ENCODE data around the gene MAF.

Gene MAF

GRCh38 chr16:79593074-79593531, 7.4 kb downstream of the MAF start:
- peak overlapping the region; percentile 94 for H3K27ac Mint-ChIP-seq
- intact Hi-C loops (cut with micrococcal nuclease) = loop anchor here (10.0 kb wide), 1 partner anchor 178 kb away; no protein-coding TSS in a partner anchor

GRCh38 chr16:79592186-79592585, 8.4 kb downstream of the MAF start:
- H3K4me3 Mint-ChIP-seq = peak overlapping the region; percentile 39
- intact Hi-C loops (cut with micrococcal nuclease) = loop anchor here (10.0 kb wide), 1 partner anchor 177 kb away; no protein-coding TSS in a partner anchor
- H3K36me3 Mint-ChIP-seq (ENCODE audit: low read depth) = peaks cover 71% of the 10 kb centered on the region
- H3K27me3 Mint-ChIP-seq = peaks cover 49% of the 10 kb centered on the region
- H3K27ac Mint-ChIP-seq = peak overlapping the region; percentile 94
- H3K4me1 Mint-ChIP-seq (ENCODE audit: low read depth) = peaks cover 57% of the 10 kb centered on the region
- no peaks in the 10 kb centered on the region for H3K9me3 Mint-ChIP-seq

More at GRCh38 chr16:79593074-79593531, 7.4 kb downstream of the MAF start:
- Mint-ChIP-seq H3K9me3 (no peaks in the 10 kb centered on the region), H3K4me1 (ENCODE audit: low read depth) (peaks cover 57% of the 10 kb centered on the region), H3K4me3 (peak overlapping the region; percentile 63), H3K27me3 (peaks cover 43% of the 10 kb centered on the region), H3K36me3 (ENCODE audit: low read depth) (peaks cover 80% of the 10 kb centered on the region)

GRCh38 chr16:79589601-79590102, 10.9 kb downstream of the MAF start:
- Mint-ChIP-seq H3K4me1 (ENCODE audit: low read depth) (peaks cover 43% of the 10 kb centered on the region), H3K9me3 (no peaks in the 10 kb centered on the region), H3K27ac (peak overlapping the region; percentile 60), H3K36me3 (ENCODE audit: low read depth) (peaks cover 45% of the 10 kb centered on the region), H3K27me3 (peaks cover 52% of the 10 kb centered on the region), H3K4me3 (peak overlapping the region; percentile 46)
- intact Hi-C loops (cut with micrococcal nuclease) = loop anchor here (10.0 kb wide), 2 partner anchors 55 to 175 kb away; no protein-coding TSS in a partner anchor

GRCh38 chr16:79587897-79588296, 12.6 kb downstream of the MAF start:
- peaks cover 67% of the 10 kb centered on the region for H3K27me3 Mint-ChIP-seq
- intact Hi-C loops (cut with micrococcal nuclease) = loop anchor here (10.0 kb wide), 1 partner anchor 53 kb away; no protein-coding TSS in a partner anchor

GRCh38 chr16:79587296-79587695, 13.2 kb downstream of the MAF start:
- Mint-ChIP-seq H3K4me1 (ENCODE audit: low read depth) (peaks cover 22% of the 10 kb centered on the region), H3K27me3 (peaks cover 71% of the 10 kb centered on the region), H3K27ac (no peak overlapping the region), H3K4me3 (no peak overlapping the region), H3K9me3 (no peaks in the 10 kb centered on the region), H3K36me3 (ENCODE audit: low read depth) (peaks cover 22% of the 10 kb centered on the region)
- intact Hi-C loops (cut with micrococcal nuclease) = loop anchor here (10.0 kb wide), 1 partner anchor 52 kb away; no protein-coding TSS in a partner anchor

More at GRCh38 chr16:79587897-79588296, 12.6 kb downstream of the MAF start:
- Mint-ChIP-seq H3K27ac (no peak overlapping the region), H3K4me1 (ENCODE audit: low read depth) (peaks cover 28% of the 10 kb centered on the region), H3K4me3 (no peak overlapping the region), H3K36me3 (ENCODE audit: low read depth) (peaks cover 28% of the 10 kb centered on the region), H3K9me3 (no peaks in the 10 kb centered on the region)

GRCh38 chr16:79582789-79583188, 17.7 kb downstream of the MAF start:
- Mint-ChIP-seq H3K27me3 (peaks cover 59% of the 10 kb centered on the region), H3K27ac (no peak overlapping the region), H3K4me1 (ENCODE audit: low read depth) (peaks cover 6% of the 10 kb centered on the region), H3K4me3 (no peak overlapping the region), H3K9me3 (no peaks in the 10 kb centered on the region), H3K36me3 (ENCODE audit: low read depth) (no peaks in the 10 kb centered on the region)
- intact Hi-C loops (cut with micrococcal nuclease) = loop anchor here (10.0 kb wide), 1 partner anchor 48 kb away; no protein-coding TSS in a partner anchor

GRCh38 chr16:79580453-79581191, 19.9 kb downstream of the MAF start:
- no peak overlapping the region for H3K27ac Mint-ChIP-seq
- peaks cover 56% of the 10 kb centered on the region for H3K27me3 Mint-ChIP-seq
- H3K4me3 Mint-ChIP-seq = no peak overlapping the region

GRCh38 chr16:79576602-79577001, 23.9 kb downstream of the MAF start:
- intact Hi-C loops (cut with micrococcal nuclease) = no loop called here
- Mint-ChIP-seq H3K27me3 (peaks cover 50% of the 10 kb centered on the region), H3K4me1 (ENCODE audit: low read depth) (peaks cover 11% of the 10 kb centered on the region), H3K27ac (no peak overlapping the region), H3K4me3 (no peak overlapping the region), H3K36me3 (ENCODE audit: low read depth) (peaks cover 12% of the 10 kb centered on the region), H3K9me3 (peaks cover 14% of the 10 kb centered on the region)

More at GRCh38 chr16:79580453-79581191, 19.9 kb downstream of the MAF start:
- H3K9me3 Mint-ChIP-seq = no peaks in the 10 kb centered on the region
- intact Hi-C loops (cut with micrococcal nuclease) = loop anchor here (10.0 kb wide), 1 partner anchor 46 kb away; no protein-coding TSS in a partner anchor
- peaks cover 6% of the 10 kb centered on the region for H3K4me1 Mint-ChIP-seq (ENCODE audit: low read depth)
- H3K36me3 Mint-ChIP-seq (ENCODE audit: low read depth) = no peaks in the 10 kb centered on the region

GRCh38 chr16:79573884-79574283, 26.7 kb downstream of the MAF start:
- H3K27me3 Mint-ChIP-seq = peaks cover 41% of the 10 kb centered on the region

GRCh38 chr16:79573071-79573470, 27.5 kb downstream of the MAF start:
- Mint-ChIP-seq H3K27ac (no peak overlapping the region), H3K36me3 (ENCODE audit: low read depth) (peaks cover 14% of the 10 kb centered on the region), H3K4me1 (ENCODE audit: low read depth) (peaks cover 11% of the 10 kb centered on the region), H3K27me3 (peaks cover 41% of the 10 kb centered on the region), H3K9me3 (peaks cover 19% of the 10 kb centered on the region), H3K4me3 (no peak overlapping the region)
- intact Hi-C loops (cut with micrococcal nuclease) = no loop called here

More at GRCh38 chr16:79573884-79574283, 26.7 kb downstream of the MAF start:
- Mint-ChIP-seq H3K36me3 (ENCODE audit: low read depth) (peaks cover 14% of the 10 kb centered on the region), H3K4me1 (ENCODE audit: low read depth) (peaks cover 11% of the 10 kb centered on the region), H3K27ac (no peak overlapping the region), H3K9me3 (peaks cover 19% of the 10 kb centered on the region), H3K4me3 (no peak overlapping the region)
- intact Hi-C loops (cut with micrococcal nuclease) = no loop called here

- peaks cover 11% of the 10 kb centered on the region for H3K4me1 Mint-ChIP-seq (ENCODE audit: low read depth)
- peak overlapping the region; percentile 45 for H3K27ac Mint-ChIP-seq
- intact Hi-C loops (cut with micrococcal nuclease) = no loop called here
- H3K27me3 Mint-ChIP-seq = peaks cover 37% of the 10 kb centered on the region
- peaks cover 19% of the 10 kb centered on the region for H3K9me3 Mint-ChIP-seq
- H3K4me3 Mint-ChIP-seq = no peak overlapping the region
- peaks cover 14% of the 10 kb centered on the region for H3K36me3 Mint-ChIP-seq (ENCODE audit: low read depth)
Observed at GRCh38 chr16:79571903-79572535, 28.5 kb downstream of the MAF start.

- Mint-ChIP-seq H3K4me3 (peak overlapping the region; percentile 45), H3K36me3 (ENCODE audit: low read depth) (peaks cover 14% of the 10 kb centered on the region), H3K27me3 (peaks cover 35% of the 10 kb centered on the region), H3K27ac (peak overlapping the region; percentile 45), H3K4me1 (ENCODE audit: low read depth) (peaks cover 11% of the 10 kb centered on the region), H3K9me3 (peaks cover 19% of the 10 kb centered on the region)
- intact Hi-C loops (cut with micrococcal nuclease) = no loop called here
Observed at GRCh38 chr16:79571065-79571902, 29.3 kb downstream of the MAF start.

- no peak overlapping the region for H3K27ac Mint-ChIP-seq
- no peaks in the 10 kb centered on the region for H3K36me3 Mint-ChIP-seq (ENCODE audit: low read depth)
- H3K27me3 Mint-ChIP-seq = peaks cover 35% of the 10 kb centered on the region
- H3K9me3 Mint-ChIP-seq = peaks cover 8% of the 10 kb centered on the region
- peaks cover 5% of the 10 kb centered on the region for H3K4me1 Mint-ChIP-seq (ENCODE audit: low read depth)
- no peak overlapping the region for H3K4me3 Mint-ChIP-seq
- intact Hi-C loops (cut with micrococcal nuclease) = no loop called here
Observed at GRCh38 chr16:79564671-79565107, 35.8 kb downstream of the MAF start.
